K562 (cell line): Measurements from ENCODE around the gene NR1D2. TPM values are rescaled to one million over a fixed set of nuclear protein-coding genes. Genes with fewer than 3 reads are reported as not detected.
"Not testable (repeated sequence)": the region's sequence is repeated elsewhere in the genome, so short reads cannot be mapped to it uniquely, and the experiment has no call there.

Experiments used
- ATAC-seq: fragments of 200-7000 bp; cut with Tn5 transposase; 3 replicates; pipeline ENCODE4 v1.9.1; 2020; ENCODE audit warnings: moderate library complexity
- BruUV-seq: library from RNA; stranded (reverse); fragments of 400-500 nt; replicated peaks from 2 replicates; lab custom pipeline; 2021; lab: Mats Ljungman, UMichigan
- CTCF ChIA-PET: fragments of 300-600 bp; formaldehyde crosslinking; extraction: SDS; loops from one replicate; lab custom pipeline; 2021; ENCODE audit warnings: low intra/inter-chr PET ratio; lab: Yijun Ruan, JAX
- POLR2A ChIA-PET: fragments of 300-600, 350-650 bp; sonication (Branson Sonifier 250); formaldehyde crosslinking; extraction: SDS; loops from one replicate; lab custom pipeline; 2021; ENCODE audit warnings: antibody characterized with exemption, inconsistent platforms; lab: Yijun Ruan, JAX
- DNase-seq, 4 experiments: peaks; one replicate each; pipeline versions ENCODE4 v3.0.0 to v3.0.0-alpha.2; 2011 to 2018; ENCODE audit warnings: low spot score in 3 of 4, mixed read lengths in 3 of 4; ENCODE audit errors: extremely low read depth in 1 of 4
- FAIRE-seq: peaks from 2 replicates; lab custom pipeline; 2011; peaks lifted over from hg19 to GRCh38; lab: Jason Lieb, UNC
- H2AFZ ChIP-seq: 2 replicates; pipeline ENCODE4 v1.6.0; 2011; ENCODE audit warnings: low read depth, low read length, control low read depth, inconsistent platforms
- H3K27ac ChIP-seq: fragments of 200-600 bp; 3 replicates; pipeline ENCODE4 v1.8.0; 2011; ENCODE audit warnings: low read depth, mild to moderate bottlenecking, control low read depth, inconsistent platforms, low read length, moderate library complexity, mixed read lengths; ENCODE audit errors: extremely low read depth
- H3K27me3 ChIP-seq, 2 experiments: fragments of 300-600 bp in 1 of 2; 2 replicates in 1 of 2; 3 replicates in 1 of 2; pipeline versions ENCODE4 v1.6.0 to v1.8.0; 2011; ENCODE audit warnings: inconsistent platforms in 2 of 2, low read length in 2 of 2, mild to moderate bottlenecking in 1 of 2, mixed read lengths in 1 of 2, moderate library complexity in 1 of 2; ENCODE audit not compliant: control insufficient read depth in 2 of 2, insufficient read depth in 2 of 2
- H3K36me3 ChIP-seq: fragments of 300-600 bp; 3 replicates; pipeline ENCODE4 v1.8.0; 2011; ENCODE audit warnings: mild to moderate bottlenecking, low read length, inconsistent platforms; ENCODE audit not compliant: control insufficient read depth, insufficient read depth
- H3K4me1 ChIP-seq, 2 experiments: fragments of 200-600 bp in 1 of 2; replicated peaks in 1 of 2; 2 replicates in 1 of 2; 3 replicates in 1 of 2; pipeline versions ENCODE4 v1.5.1 to v1.8.0; 2011; ENCODE audit warnings: inconsistent platforms in 2 of 2, low read length in 2 of 2, mild to moderate bottlenecking in 1 of 2, mixed read lengths in 1 of 2, moderate library complexity in 1 of 2; ENCODE audit not compliant: control insufficient read depth in 2 of 2, insufficient read depth in 2 of 2
- H3K4me2 ChIP-seq: 2 replicates; pipeline ENCODE4 v1.6.1; 2011; ENCODE audit warnings: low read length, control low read depth, inconsistent platforms, mixed read lengths; ENCODE audit not compliant: insufficient read depth
- H3K4me3 ChIP-seq: fragments of 200-600 bp; sonication (generic), shearing (Covaris generic); 2 replicates; pipeline ENCODE4 v1.5.1; 2016; ENCODE audit warnings: control low read depth, inconsistent platforms
- H3K79me2 ChIP-seq: fragments of 200-600 bp; 3 replicates; pipeline ENCODE4 v1.8.0; 2011; ENCODE audit warnings: low read length, inconsistent platforms; ENCODE audit not compliant: control insufficient read depth, insufficient read depth
- H3K9ac ChIP-seq, 2 experiments: 2 replicates each; pipeline versions ENCODE4 v1.6.0 to v1.6.1; 2011; ENCODE audit warnings: low read depth in 2 of 2, low read length in 2 of 2, control low read depth in 1 of 2, inconsistent platforms in 1 of 2, mild to moderate bottlenecking in 1 of 2, mixed read lengths in 1 of 2; ENCODE audit not compliant: insufficient read depth in 1 of 2
- H3K9me1 ChIP-seq: one replicate; pipeline ENCODE4 v1.6.0; 2011; ENCODE audit warnings: inconsistent platforms, mild to moderate bottlenecking, low read length, moderate library complexity; ENCODE audit not compliant: control insufficient read depth, insufficient read depth
- H3K9me3 ChIP-seq: replicated peaks from 2 replicates; pipeline ENCODE4 v1.5.1; 2011; ENCODE audit warnings: low read depth, low read length, inconsistent platforms; ENCODE audit not compliant: control insufficient read depth, insufficient read depth
- H4K20me1 ChIP-seq: replicated peaks from 2 replicates; pipeline ENCODE4 v1.6.1; 2011; ENCODE audit warnings: low read length, inconsistent platforms, mixed read lengths; ENCODE audit not compliant: control insufficient read depth, insufficient read depth
- CBX3 ChIP-seq, 2 experiments: IDR thresholded peaks; 1 replicate in 1 of 2; 2 replicates in 1 of 2; pipeline ENCODE4 v1.6.1; 2012; ENCODE audit warnings: inconsistent platforms in 2 of 2, low read length in 2 of 2, borderline replicate concordance in 1 of 2, control low read depth in 1 of 2
- HDAC1 ChIP-seq, 2 experiments: fragments of 450-650 bp; IDR thresholded peaks; 2 replicates each; pipeline ENCODE4 v1.6.1; 2016 to 2017; ENCODE audit warnings: inconsistent platforms in 1 of 2, mild to moderate bottlenecking in 1 of 2, moderate library complexity in 1 of 2
- RBM25 ChIP-seq: fragments of 200-400 bp; formaldehyde crosslinking; IDR thresholded peaks from 2 replicates; pipeline ENCODE4 v1.6.1; 2018; ENCODE audit warnings: low read length, low read depth, moderate library complexity; ENCODE audit not compliant: severe bottlenecking
- SIX5 ChIP-seq, 2 experiments: IDR thresholded peaks; 2 replicates each; pipeline ENCODE4 v1.6.1; 2011; ENCODE audit warnings: low read length in 2 of 2, borderline replicate concordance in 1 of 2, low read depth in 1 of 2, mild to moderate bottlenecking in 1 of 2, moderate library complexity in 1 of 2; ENCODE audit not compliant: insufficient read depth in 1 of 2
- TCF3 ChIP-seq: sonication (generic); formaldehyde crosslinking; IDR thresholded peaks from 2 replicates; pipeline ENCODE4 v1.4.0; 2020; ENCODE audit warnings: mild to moderate bottlenecking, missing genetic modification reagents
- XRCC5 ChIP-seq: fragments of 200-400 bp; formaldehyde crosslinking; IDR thresholded peaks from 2 replicates; pipeline ENCODE4 v1.6.1; 2017; ENCODE audit warnings: low read depth, mild to moderate bottlenecking, low read length
- ZNF146 ChIP-seq: IDR thresholded peaks from one replicate; pipeline ENCODE4 v1.6.1; 2018; ENCODE audit warnings: missing compliant biosample characterization; ENCODE audit not compliant: unreplicated experiment
- ZNF274 ChIP-seq: IDR thresholded peaks from 2 replicates; pipeline ENCODE4 v1.6.1; 2011; ENCODE audit warnings: low read depth, mild to moderate bottlenecking, low read length, moderate library complexity, borderline replicate concordance
- WGBS: fragments of 100-300 bp; shearing (Covaris generic); methylation state at CpG from one replicate; pipeline ENCODE4 v1.1.6; 2016; ENCODE audit warnings: low coverage, mixed read lengths; ENCODE audit not compliant: insufficient coverage; ENCODE audit errors: missing lambda C conversion rate; 5-methylcytosine and 5-hydroxymethylcytosine counted together
- in situ Hi-C: fragments of 300-500 bp; cut with MboI; formaldehyde crosslinking; loops from 4 replicates; pipeline ENCODE4 v1.15.0; 2018; ENCODE audit warnings: inconsistent platforms, mixed read lengths
- intact Hi-C: fragments of 100-400 bp; cut with micrococcal nuclease; formaldehyde crosslinking; loops from 2 replicates; pipeline ENCODE4 v1.14.2; 2022
- polyA plus RNA-seq, 8 experiments: library from polyadenylated mRNA; depleted of rRNA in 4 of 8; stranded (reverse) in 5 of 8; unstranded in 3 of 8; fragments of >200 nt; fragmentation: Nextera tagmentation in 2 of 8; fragmentation: Illumina TruSeq in 1 of 8; extraction: Ambion mirVana in 2 of 8; extraction: Trizol in 1 of 8; gene quantifications; 2 replicates each; pipeline versions ENCODE4 v1.2.1 to v1.2.3, GENCODE V29; 2011 to 2014; ENCODE audit warnings: inconsistent platforms in 1 of 8, missing spikeins in 1 of 8
- total RNA-seq, 7 experiments: library from RNA; depleted of rRNA in 6 of 7; stranded (reverse); fragments of >200 nt in 6 of 7; fragmentation: Illumina TruSeq in 2 of 7; extraction: Trizol in 2 of 7; gene quantifications; 2 replicates each; pipeline versions ENCODE4 v1.2.1 to v1.2.3, GENCODE V29; 2011 to 2021; ENCODE audit warnings: low replicate concordance in 1 of 7
- TF ChIP-seq, protein P1 (sequence below): fragments of 250-450 bp; sonication (Bioruptor Pico); IDR thresholded peaks from 2 replicates; pipeline ENCODE4 v1.9.0; 2021; ENCODE audit warnings: mild to moderate bottlenecking

The NR1D2 gene
- total and polyA plus RNA-seq, 9 of the 15 experiments (the other 6 are each of a cell fraction or from before 2014, with no cell fraction given) = 1.2 to 5.5 (median 2.9) TPM

DNA sequence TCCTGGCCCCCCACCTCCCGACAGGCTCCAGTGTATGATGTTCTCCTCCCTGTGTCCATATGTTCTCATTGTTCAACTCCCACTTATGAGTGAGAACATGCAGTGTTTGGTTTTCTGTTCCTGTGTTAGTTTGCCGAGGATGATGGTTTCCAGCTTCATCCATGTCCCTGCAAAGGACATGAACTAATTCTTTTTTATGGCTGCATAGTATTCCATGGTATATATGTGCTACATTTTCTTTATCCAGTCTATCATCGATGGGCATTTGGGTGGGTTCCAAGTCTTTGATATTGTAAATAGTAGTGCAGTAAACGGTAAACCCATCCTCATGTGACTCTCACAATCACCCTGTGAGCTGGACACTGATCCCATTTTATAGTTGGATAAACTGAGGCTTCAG lies 81.6 kb downstream of the NR1D2 start:
- H3K9me1 ChIP-seq, ATAC-seq, FAIRE-seq, CTCF ChIA-PET, H4K20me1 ChIP-seq, H3K9ac ChIP-seq, H2AFZ ChIP-seq, H3K27me3 ChIP-seq, H3K36me3 ChIP-seq, POLR2A ChIA-PET, H3K27ac ChIP-seq, H3K79me2 ChIP-seq, H3K9me3 ChIP-seq, DNase-seq, BruUV-seq, intact Hi-C loops, H3K4me2 ChIP-seq, H3K4me1 ChIP-seq, H3K4me3 ChIP-seq: not testable (repeated sequence)
- peak; percentile 66 for TF ChIP-seq ZNF146 (CRISPR knock-in tag)
- TF ChIP-seq RBM25 = peak; percentile 58
- 0% methylated on average over 4 of the region's 4 CpGs for WGBS
- in situ Hi-C loops = loop anchor here (25.0 kb wide), 1 partner anchor 814 kb away; the partner anchor contains the start of gene UBE2E2

DNA sequence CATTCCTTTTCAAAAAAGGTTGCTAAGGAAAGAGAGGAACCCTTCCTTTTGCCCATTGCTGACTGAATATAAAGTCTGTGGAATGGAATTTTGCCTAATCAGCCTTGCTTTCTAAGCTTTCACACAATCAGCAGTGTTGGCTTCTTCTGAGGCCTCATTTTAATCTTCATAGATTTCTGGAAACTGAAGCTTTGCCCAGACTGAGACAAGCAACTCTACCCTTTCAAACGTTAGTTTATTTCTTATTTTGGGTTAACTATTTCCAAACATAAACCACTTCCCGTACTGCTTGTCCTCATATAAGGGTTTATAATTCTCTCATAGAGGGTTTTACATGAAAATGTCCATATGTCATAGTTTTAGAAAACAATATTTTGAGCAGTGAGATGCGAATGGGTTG lies 82.9 kb downstream of the NR1D2 start:
- H3K4me2 ChIP-seq = no peak overlapping the region
- BruUV-seq = no TSS peak
- H3K27ac ChIP-seq = no peak overlapping the region
- no peak overlapping the region for H2AFZ ChIP-seq
- no peak for DNase-seq
- 3% methylated on average over 3 of the region's 3 CpGs for WGBS
- POLR2A ChIA-PET = no interaction called here
- H3K27me3 ChIP-seq = no peaks in the 10 kb centered on the region; a peak in 2 of 5 replicates
- no peaks in the 10 kb centered on the region for H3K36me3 ChIP-seq
- intact Hi-C loops = no loop called here
- TF ChIP-seq SIX5 (IDR thresholded peaks at IDR 0.05; ENCODE audit: borderline replicate concordance in 1 of 2, insufficient read depth in 1 of 2, low read depth in 1 of 2, low read length in 2 of 2) (no peak), HDAC1 (IDR thresholded peaks at IDR 0.05) (no peak), TCF3 (CRISPR knock-in tag) (no peak), XRCC5 (no peak), CBX3 (IDR thresholded peaks at IDR 0.05; ENCODE audit: borderline replicate concordance in 1 of 2, low read length in 2 of 2) (no peak), ZNF274 (no peak)
- TF ChIP-seq, protein P1, sequence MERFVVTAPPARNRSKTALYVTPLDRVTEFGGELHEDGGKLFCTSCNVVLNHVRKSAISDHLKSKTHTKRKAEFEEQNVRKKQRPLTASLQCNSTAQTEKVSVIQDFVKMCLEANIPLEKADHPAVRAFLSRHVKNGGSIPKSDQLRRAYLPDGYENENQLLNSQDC = no peak
- TF ChIP-seq, all 486 proteins: peak for 0
- H3K4me1 ChIP-seq = no peaks in the 10 kb centered on the region
- no peaks in the 10 kb centered on the region for H3K9me1 ChIP-seq
- no peak for FAIRE-seq
- no peaks in the 10 kb centered on the region for H3K79me2 ChIP-seq
- H3K9me3 ChIP-seq = no peaks in the 10 kb centered on the region
- H3K4me3 ChIP-seq = no peak overlapping the region
- ATAC-seq = no peak
- no peak overlapping the region for H3K9ac ChIP-seq
- CTCF ChIA-PET = no interaction called here
- H4K20me1 ChIP-seq = no peaks in the 10 kb centered on the region
- in situ Hi-C loops = loop anchor here (25.0 kb wide), 1 partner anchor 816 kb away; the partner anchor contains the start of gene UBE2E2
